Stimulated activated CD8-positive, alpha-beta memory T cell treated with anti-CD3 and anti-CD28 coated beads, Interleukin-15, amount 100 ng/mL, for 24 hours (primary cell): Measurements from ENCODE around the gene VAMP3.

ENCODE experiments used
- DNase-seq: peaks from one replicate; pipeline ENCODE4 v3.0.0-alpha.2; 2020; ENCODE audit warnings: low read depth

VAMP3 gene

GRCh38 chr1:7813677-7814373 lies 42.7 kb downstream of the VAMP3 start:
- no peak for DNase-seq

GRCh38 chr1:7821282-7821681 lies 50.2 kb downstream of the VAMP3 start:
- no peak for DNase-seq

- no peak for DNase-seq
Observed at GRCh38 chr1:7824701-7825100, 53.6 kb downstream of the VAMP3 start.

- no peak for DNase-seq
Observed at GRCh38 chr1:7826363-7826762, 55.3 kb downstream of the VAMP3 start.

- no peak for DNase-seq
Observed at GRCh38 chr1:7827126-7827955, 56.2 kb downstream of the VAMP3 start.
